ENCODE measurements around the gene HEATR1.

DNA sequence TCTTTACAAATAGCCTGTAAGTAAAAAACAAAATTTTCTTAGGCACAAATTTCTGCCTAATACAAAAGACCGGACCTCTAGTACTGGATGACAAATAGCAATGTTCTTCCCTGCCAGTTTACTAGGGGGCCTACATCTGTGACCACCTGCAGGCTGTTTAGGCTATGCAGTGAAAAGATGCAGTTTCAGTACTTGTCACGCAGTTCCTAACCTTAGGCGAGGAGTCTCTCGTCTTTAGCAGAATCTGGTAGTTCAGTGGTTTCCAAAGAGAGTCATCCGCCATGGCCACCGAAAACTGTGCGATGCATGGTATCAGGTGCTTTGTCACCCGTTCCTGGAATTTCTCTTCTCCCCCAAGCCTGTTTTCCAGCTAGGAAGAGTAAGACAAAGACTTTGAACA is 50.9 kb downstream of the HEATR1 start:
- TF ChIP-seq, protein P1, sequence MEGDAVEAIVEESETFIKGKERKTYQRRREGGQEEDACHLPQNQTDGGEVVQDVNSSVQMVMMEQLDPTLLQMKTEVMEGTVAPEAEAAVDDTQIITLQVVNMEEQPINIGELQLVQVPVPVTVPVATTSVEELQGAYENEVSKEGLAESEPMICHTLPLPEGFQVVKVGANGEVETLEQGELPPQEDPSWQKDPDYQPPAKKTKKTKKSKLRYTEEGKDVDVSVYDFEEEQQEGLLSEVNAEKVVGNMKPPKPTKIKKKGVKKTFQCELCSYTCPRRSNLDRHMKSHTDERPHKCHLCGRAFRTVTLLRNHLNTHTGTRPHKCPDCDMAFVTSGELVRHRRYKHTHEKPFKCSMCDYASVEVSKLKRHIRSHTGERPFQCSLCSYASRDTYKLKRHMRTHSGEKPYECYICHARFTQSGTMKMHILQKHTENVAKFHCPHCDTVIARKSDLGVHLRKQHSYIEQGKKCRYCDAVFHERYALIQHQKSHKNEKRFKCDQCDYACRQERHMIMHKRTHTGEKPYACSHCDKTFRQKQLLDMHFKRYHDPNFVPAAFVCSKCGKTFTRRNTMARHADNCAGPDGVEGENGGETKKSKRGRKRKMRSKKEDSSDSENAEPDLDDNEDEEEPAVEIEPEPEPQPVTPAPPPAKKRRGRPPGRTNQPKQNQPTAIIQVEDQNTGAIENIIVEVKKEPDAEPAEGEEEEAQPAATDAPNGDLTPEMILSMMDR (IDR thresholded peaks at IDR 0.05): no peak
- no peak for TF ChIP-seq POLR2A (IDR thresholded peaks at IDR 0.05)

Data from thyroid gland (tissue), 4 donors.